HCT116 (cell line): ENCODE results near the gene HNF4A. TPM values are rescaled to one million over a fixed set of nuclear protein-coding genes. Genes with fewer than 3 reads are reported as not detected.
"Not testable (repeated sequence)": the region's sequence is repeated elsewhere in the genome, so short reads cannot be mapped to it uniquely, and the experiment has no call there.

Source experiments
- ATAC-seq: fragments of 200-7000 bp; cut with Tn5 transposase; 2 replicates; pipeline ENCODE4 v1.9.1; 2020; ENCODE audit warnings: mild to moderate bottlenecking, moderate library complexity
- BruUV-seq: library from RNA; stranded (reverse); fragments of 400-500 nt; replicated peaks from 2 replicates; lab custom pipeline; 2021; lab: Mats Ljungman, UMichigan
- CTCF ChIA-PET: fragments of 300-600 bp; sonication (Branson Sonifier 250); formaldehyde crosslinking; loops from one replicate; lab custom pipeline; 2021; ENCODE audit warnings: antibody characterized with exemption; lab: Charles Lee
- POLR2A ChIA-PET: fragments of 300-600, 350-600 bp; sonication (Branson Sonifier 250); formaldehyde crosslinking; loops from one replicate; lab custom pipeline; 2021; ENCODE audit warnings: antibody characterized with exemption; lab: Charles Lee
- RAD21 ChIA-PET, 2 experiments: fragments of 300-600 bp; sonication (Branson Sonifier 250); formaldehyde crosslinking; loops; one replicate each; lab custom pipeline; 2023; ENCODE audit warnings: low total read pairs in 2 of 2; ENCODE audit not compliant: uncharacterized antibody in 2 of 2, unreplicated experiment in 2 of 2, low non-redundant PET in 1 of 2; lab: Charles Lee
- DNase-seq: peaks from one replicate; pipeline ENCODE4 v3.0.0-alpha.2; 2010; ENCODE audit warnings: low read depth, low spot score
- H2AFZ ChIP-seq: fragments of 200-600 bp; shearing (Covaris generic), sonication (generic); 2 replicates; pipeline ENCODE4 v1.6.1; 2017; ENCODE audit warnings: low read depth, mixed run types, mixed read lengths, antibody characterized with exemption, low read length; ENCODE audit not compliant: poor library complexity, severe bottlenecking
- H3K27ac ChIP-seq: 2 replicates; pipeline ENCODE4 v1.5.1; 2012; ENCODE audit warnings: low read depth, low read length
- H3K27me3 ChIP-seq: fragments of 200-600 bp; sonication (generic); 2 replicates; pipeline ENCODE4 v1.6.1; 2016; ENCODE audit warnings: mixed run types, low read length, mixed read lengths; ENCODE audit not compliant: insufficient read depth
- H3K36me3 ChIP-seq, 2 experiments: fragments of 200-500 bp in 1 of 2; fragments of 200-600 bp in 1 of 2; sonication (Bioruptor generic) in 1 of 2; sonication (generic) in 1 of 2; 2 replicates each; pipeline versions ENCODE4 v1.5.1 to v1.6.1; 2014 to 2016; ENCODE audit warnings: low read length in 2 of 2, inconsistent platforms in 1 of 2, mixed read lengths in 1 of 2, mixed run types in 1 of 2; ENCODE audit not compliant: insufficient read depth in 2 of 2, control insufficient read depth in 1 of 2
- H3K4me1 ChIP-seq, 2 experiments: fragments of 200-600 bp in 1 of 2; sonication (generic) in 1 of 2; 2 replicates each; pipeline versions ENCODE4 v1.5.1 to v1.6.1; 2012 to 2017; ENCODE audit warnings: low read length in 2 of 2, inconsistent platforms in 1 of 2, mild to moderate bottlenecking in 1 of 2, mixed read lengths in 1 of 2, mixed run types in 1 of 2, moderate library complexity in 1 of 2; ENCODE audit not compliant: insufficient read depth in 2 of 2, control insufficient read depth in 1 of 2
- H3K4me2 ChIP-seq: fragments of 200-600 bp; sonication (generic); 2 replicates; pipeline ENCODE4 v1.6.1; 2017; ENCODE audit warnings: mixed run types, low read length, mixed read lengths
- H3K4me3 ChIP-seq, 2 experiments: fragments of 200-600 bp in 1 of 2; sonication (generic) in 1 of 2; replicated peaks in 1 of 2; 2 replicates each; pipeline ENCODE4 v1.5.1; 2011 to 2016; ENCODE audit warnings: low read length in 2 of 2, control low read depth in 1 of 2, low read depth in 1 of 2, mild to moderate bottlenecking in 1 of 2, mixed read lengths in 1 of 2, mixed run types in 1 of 2
- H3K79me2 ChIP-seq: fragments of 200-600 bp; sonication (generic); 2 replicates; pipeline ENCODE4 v1.6.1; 2017; ENCODE audit warnings: mild to moderate bottlenecking, mixed run types, low read length, moderate library complexity, mixed read lengths; ENCODE audit not compliant: insufficient read depth
- H3K9ac ChIP-seq: fragments of 200-600 bp; sonication (generic); 2 replicates; pipeline ENCODE4 v1.6.1; 2016; ENCODE audit warnings: low read length, mixed read lengths
- H3K9me2 ChIP-seq: fragments of 200-600 bp; sonication (generic), shearing (Covaris generic); 2 replicates; pipeline ENCODE4 v1.6.1; 2017; ENCODE audit warnings: mixed run types, mild to moderate bottlenecking, moderate library complexity; ENCODE audit not compliant: insufficient read depth
- H3K9me3 ChIP-seq, 2 experiments: fragments of 200-500 bp in 1 of 2; fragments of 200-600 bp in 1 of 2; sonication (Bioruptor generic) in 1 of 2; sonication (generic) in 1 of 2; 2 replicates each; pipeline ENCODE4 v1.6.1; 2014 to 2017; ENCODE audit warnings: low read length in 2 of 2, mixed read lengths in 2 of 2, inconsistent platforms in 1 of 2, low read depth in 1 of 2, mild to moderate bottlenecking in 1 of 2, mixed run types in 1 of 2, moderate library complexity in 1 of 2; ENCODE audit not compliant: control insufficient read depth in 1 of 2, insufficient read depth in 1 of 2
- H4K20me1 ChIP-seq: fragments of 200-600 bp; sonication (generic), shearing (Covaris generic); 2 replicates; pipeline ENCODE4 v1.6.1; 2017; ENCODE audit warnings: mixed run types, mild to moderate bottlenecking, moderate library complexity; ENCODE audit not compliant: insufficient read depth
- CBX3 ChIP-seq: IDR thresholded peaks from 2 replicates; pipeline ENCODE4 v1.6.1; 2012; ENCODE audit warnings: low read depth
- EGR1 ChIP-seq: IDR thresholded peaks from 2 replicates; pipeline ENCODE4 v1.6.1; 2012; ENCODE audit warnings: low read depth
- ELF1 ChIP-seq: IDR thresholded peaks from 2 replicates; pipeline ENCODE4 v1.6.1; 2012; ENCODE audit warnings: low read depth, borderline replicate concordance
- EZH2phosphoT487 ChIP-seq: fragments of 200-600 bp; IDR thresholded peaks from 2 replicates; pipeline ENCODE4 v1.6.1; 2018; ENCODE audit warnings: antibody characterized with exemption, borderline replicate concordance
- POLR2A ChIP-seq: IDR thresholded peaks from 2 replicates; pipeline ENCODE4 v1.7.0; 2011; ENCODE audit warnings: borderline replicate concordance; ENCODE audit not compliant: insufficient read depth, insufficient read length; ENCODE audit errors: extremely low read depth
- RAD21 ChIP-seq: IDR thresholded peaks from 2 replicates; pipeline ENCODE4 v1.6.1; 2012; ENCODE audit warnings: low read depth, mild to moderate bottlenecking
- SIN3A ChIP-seq: IDR thresholded peaks from 2 replicates; pipeline ENCODE4 v1.6.1; 2012; ENCODE audit warnings: low read depth
- SRF ChIP-seq: IDR thresholded peaks from 2 replicates; pipeline ENCODE4 v1.6.1; 2012; ENCODE audit warnings: low read depth
- intact Hi-C: fragments of 100-400 bp; cut with micrococcal nuclease; formaldehyde crosslinking; loops from 2 replicates; pipeline ENCODE4 v1.10.0; 2022
- total RNA-seq: library from RNA; stranded (reverse); gene quantifications from one replicate; pipeline ENCODE4 v1.2.1, GENCODE V29; 2021; ENCODE audit not compliant: unreplicated experiment
- TF ChIP-seq, protein P1 (sequence below): IDR thresholded peaks from 2 replicates; pipeline ENCODE4 v1.6.1; 2012; ENCODE audit warnings: low read depth
- TF ChIP-seq, protein P2 (sequence below), 3 experiments: fragments of 200-600 bp in 1 of 3; sonication (generic) in 1 of 3; IDR thresholded peaks in 2 of 3; conservative IDR thresholded peaks in 1 of 3; 2 replicates each; pipeline ENCODE4 v1.5.1; 2012 to 2017; ENCODE audit warnings: low read depth in 2 of 3, low read length in 2 of 3, antibody characterized with exemption in 1 of 3, borderline replicate concordance in 1 of 3, control low read depth in 1 of 3, mild to moderate bottlenecking in 1 of 3, mixed read lengths in 1 of 3, mixed run types in 1 of 3, moderate library complexity in 1 of 3; ENCODE audit not compliant: insufficient read depth in 1 of 3
- TF ChIP-seq, protein P3 (sequence below): IDR thresholded peaks from 2 replicates; pipeline ENCODE4 v1.6.1; 2011; ENCODE audit warnings: mild to moderate bottlenecking, low read length, moderate library complexity; ENCODE audit not compliant: insufficient replicate concordance; ENCODE audit errors: extremely low read depth
- TF ChIP-seq, protein P4 (sequence below): IDR thresholded peaks from 2 replicates; pipeline ENCODE4 v1.6.1; 2012
- TF ChIP-seq, protein P5 (sequence below): IDR thresholded peaks from 2 replicates; pipeline ENCODE4 v1.6.1; 2012

The HNF4A gene
- total RNA-seq, 1 experiment from 2014 or later = 7.4 TPM

DNA sequence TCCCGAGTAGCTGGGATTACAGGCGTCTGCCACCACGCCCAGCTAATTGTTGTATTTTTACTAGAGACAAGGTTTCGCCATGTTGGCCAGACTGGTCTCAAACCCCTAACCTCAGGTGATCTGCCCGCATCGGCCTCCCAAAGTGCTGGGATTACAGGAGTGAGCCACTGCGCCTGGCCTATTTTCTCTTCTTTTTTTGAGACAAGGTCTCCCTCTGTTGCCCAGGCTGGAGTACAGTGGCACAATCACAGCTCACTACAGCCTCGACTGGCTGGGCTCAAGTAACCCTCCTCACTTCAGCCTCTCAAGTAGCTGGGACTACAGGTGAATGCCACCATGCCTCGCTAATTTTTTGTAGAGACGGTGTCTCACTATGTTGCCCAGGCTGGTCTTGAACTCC lies 9.6 kb upstream of the HNF4A start:
- RAD21 ChIA-PET, H3K4me1 ChIP-seq, ATAC-seq, DNase-seq, H3K4me2 ChIP-seq, H3K4me3 ChIP-seq, H3K79me2 ChIP-seq, H3K27me3 ChIP-seq, H3K9ac ChIP-seq, BruUV-seq, intact Hi-C loops, H3K36me3 ChIP-seq, H2AFZ ChIP-seq, CTCF ChIA-PET, POLR2A ChIA-PET, H3K9me2 ChIP-seq, H3K9me3 ChIP-seq, H4K20me1 ChIP-seq, H3K27ac ChIP-seq: not testable (repeated sequence)
- peak; percentile 18; the same call in 1 of the 2 replicates for TF ChIP-seq RAD21

DNA sequence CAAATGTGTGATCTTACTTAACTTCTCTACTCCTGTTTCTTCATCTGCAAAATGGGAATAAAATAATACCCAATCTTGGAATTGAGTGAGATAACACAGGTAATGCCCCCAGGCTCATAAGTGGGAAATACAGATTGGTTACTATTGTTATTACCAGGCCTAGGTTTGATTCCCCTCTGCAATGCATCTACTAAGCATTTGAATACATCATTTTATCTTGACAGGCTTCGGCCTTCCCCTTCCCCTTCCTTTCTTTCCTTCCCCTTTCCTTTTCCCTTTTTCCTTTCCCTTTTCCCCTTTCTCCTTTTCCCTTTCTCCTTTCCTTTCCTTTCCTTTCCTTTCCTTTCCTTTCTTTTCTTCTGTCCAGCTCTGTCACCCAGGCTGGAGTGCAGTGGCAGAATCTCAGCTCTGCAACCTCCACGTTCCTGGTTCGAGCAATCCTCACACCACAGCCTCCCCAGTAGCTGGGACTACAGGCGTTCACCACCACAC lies 7.3 kb upstream of the HNF4A start:
- Histone ChIP-seq H3K36me3 (no peaks in the 10 kb centered on the region), H3K4me1 (no peaks in the 10 kb centered on the region), H3K9me2 (no peaks in the 10 kb centered on the region), H3K79me2 (no peaks in the 10 kb centered on the region), H3K9me3 (no peaks in the 10 kb centered on the region), H3K9ac (no peak overlapping the region), H3K4me2 (no peak overlapping the region), H3K4me3 (no peak overlapping the region), H3K27ac (no peak overlapping the region), H3K27me3 (no peaks in the 10 kb centered on the region), H2AFZ (no peak overlapping the region), H4K20me1 (no peaks in the 10 kb centered on the region)
- DNase-seq (no peak), ATAC-seq (no peak)
- ChIA-PET POLR2A (no interaction called here), RAD21 (no interaction called here), CTCF (no interaction called here)
- intact Hi-C loops = no loop called here
- BruUV-seq = no TSS peak
- TF ChIP-seq, protein P1, sequence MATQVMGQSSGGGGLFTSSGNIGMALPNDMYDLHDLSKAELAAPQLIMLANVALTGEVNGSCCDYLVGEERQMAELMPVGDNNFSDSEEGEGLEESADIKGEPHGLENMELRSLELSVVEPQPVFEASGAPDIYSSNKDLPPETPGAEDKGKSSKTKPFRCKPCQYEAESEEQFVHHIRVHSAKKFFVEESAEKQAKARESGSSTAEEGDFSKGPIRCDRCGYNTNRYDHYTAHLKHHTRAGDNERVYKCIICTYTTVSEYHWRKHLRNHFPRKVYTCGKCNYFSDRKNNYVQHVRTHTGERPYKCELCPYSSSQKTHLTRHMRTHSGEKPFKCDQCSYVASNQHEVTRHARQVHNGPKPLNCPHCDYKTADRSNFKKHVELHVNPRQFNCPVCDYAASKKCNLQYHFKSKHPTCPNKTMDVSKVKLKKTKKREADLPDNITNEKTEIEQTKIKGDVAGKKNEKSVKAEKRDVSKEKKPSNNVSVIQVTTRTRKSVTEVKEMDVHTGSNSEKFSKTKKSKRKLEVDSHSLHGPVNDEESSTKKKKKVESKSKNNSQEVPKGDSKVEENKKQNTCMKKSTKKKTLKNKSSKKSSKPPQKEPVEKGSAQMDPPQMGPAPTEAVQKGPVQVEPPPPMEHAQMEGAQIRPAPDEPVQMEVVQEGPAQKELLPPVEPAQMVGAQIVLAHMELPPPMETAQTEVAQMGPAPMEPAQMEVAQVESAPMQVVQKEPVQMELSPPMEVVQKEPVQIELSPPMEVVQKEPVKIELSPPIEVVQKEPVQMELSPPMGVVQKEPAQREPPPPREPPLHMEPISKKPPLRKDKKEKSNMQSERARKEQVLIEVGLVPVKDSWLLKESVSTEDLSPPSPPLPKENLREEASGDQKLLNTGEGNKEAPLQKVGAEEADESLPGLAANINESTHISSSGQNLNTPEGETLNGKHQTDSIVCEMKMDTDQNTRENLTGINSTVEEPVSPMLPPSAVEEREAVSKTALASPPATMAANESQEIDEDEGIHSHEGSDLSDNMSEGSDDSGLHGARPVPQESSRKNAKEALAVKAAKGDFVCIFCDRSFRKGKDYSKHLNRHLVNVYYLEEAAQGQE = no peak
- no peak for TF ChIP-seq SRF
- no peak for TF ChIP-seq POLR2A
- TF ChIP-seq EZH2phosphoT487 = no peak
- TF ChIP-seq, protein P2, sequence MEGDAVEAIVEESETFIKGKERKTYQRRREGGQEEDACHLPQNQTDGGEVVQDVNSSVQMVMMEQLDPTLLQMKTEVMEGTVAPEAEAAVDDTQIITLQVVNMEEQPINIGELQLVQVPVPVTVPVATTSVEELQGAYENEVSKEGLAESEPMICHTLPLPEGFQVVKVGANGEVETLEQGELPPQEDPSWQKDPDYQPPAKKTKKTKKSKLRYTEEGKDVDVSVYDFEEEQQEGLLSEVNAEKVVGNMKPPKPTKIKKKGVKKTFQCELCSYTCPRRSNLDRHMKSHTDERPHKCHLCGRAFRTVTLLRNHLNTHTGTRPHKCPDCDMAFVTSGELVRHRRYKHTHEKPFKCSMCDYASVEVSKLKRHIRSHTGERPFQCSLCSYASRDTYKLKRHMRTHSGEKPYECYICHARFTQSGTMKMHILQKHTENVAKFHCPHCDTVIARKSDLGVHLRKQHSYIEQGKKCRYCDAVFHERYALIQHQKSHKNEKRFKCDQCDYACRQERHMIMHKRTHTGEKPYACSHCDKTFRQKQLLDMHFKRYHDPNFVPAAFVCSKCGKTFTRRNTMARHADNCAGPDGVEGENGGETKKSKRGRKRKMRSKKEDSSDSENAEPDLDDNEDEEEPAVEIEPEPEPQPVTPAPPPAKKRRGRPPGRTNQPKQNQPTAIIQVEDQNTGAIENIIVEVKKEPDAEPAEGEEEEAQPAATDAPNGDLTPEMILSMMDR (IDR thresholded peaks at IDR 0.05 in 2 of 3, conservative IDR thresholded peaks at IDR 0.05 in 1 of 3; ENCODE audit: borderline replicate concordance in 1 of 3, insufficient read depth in 1 of 3, low read depth in 2 of 3, low read length in 2 of 3) = no peak
- TF ChIP-seq, protein P3, sequence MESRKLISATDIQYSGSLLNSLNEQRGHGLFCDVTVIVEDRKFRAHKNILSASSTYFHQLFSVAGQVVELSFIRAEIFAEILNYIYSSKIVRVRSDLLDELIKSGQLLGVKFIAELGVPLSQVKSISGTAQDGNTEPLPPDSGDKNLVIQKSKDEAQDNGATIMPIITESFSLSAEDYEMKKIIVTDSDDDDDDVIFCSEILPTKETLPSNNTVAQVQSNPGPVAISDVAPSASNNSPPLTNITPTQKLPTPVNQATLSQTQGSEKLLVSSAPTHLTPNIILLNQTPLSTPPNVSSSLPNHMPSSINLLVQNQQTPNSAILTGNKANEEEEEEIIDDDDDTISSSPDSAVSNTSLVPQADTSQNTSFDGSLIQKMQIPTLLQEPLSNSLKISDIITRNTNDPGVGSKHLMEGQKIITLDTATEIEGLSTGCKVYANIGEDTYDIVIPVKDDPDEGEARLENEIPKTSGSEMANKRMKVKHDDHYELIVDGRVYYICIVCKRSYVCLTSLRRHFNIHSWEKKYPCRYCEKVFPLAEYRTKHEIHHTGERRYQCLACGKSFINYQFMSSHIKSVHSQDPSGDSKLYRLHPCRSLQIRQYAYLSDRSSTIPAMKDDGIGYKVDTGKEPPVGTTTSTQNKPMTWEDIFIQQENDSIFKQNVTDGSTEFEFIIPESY = no peak
- no peak for TF ChIP-seq SIN3A
- TF ChIP-seq CBX3 = no peak
- TF ChIP-seq, protein P4, sequence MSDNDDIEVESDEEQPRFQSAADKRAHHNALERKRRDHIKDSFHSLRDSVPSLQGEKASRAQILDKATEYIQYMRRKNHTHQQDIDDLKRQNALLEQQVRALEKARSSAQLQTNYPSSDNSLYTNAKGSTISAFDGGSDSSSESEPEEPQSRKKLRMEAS = no peak
- TF ChIP-seq ELF1 = no peak
- TF ChIP-seq, protein P5, sequence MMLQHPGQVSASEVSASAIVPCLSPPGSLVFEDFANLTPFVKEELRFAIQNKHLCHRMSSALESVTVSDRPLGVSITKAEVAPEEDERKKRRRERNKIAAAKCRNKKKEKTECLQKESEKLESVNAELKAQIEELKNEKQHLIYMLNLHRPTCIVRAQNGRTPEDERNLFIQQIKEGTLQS = no peak
- no peak for TF ChIP-seq EGR1
